Heart right ventricle (tissue), 16 donors: ENCODE measurements around the gene SF3A1. TPM values are rescaled to one million over a fixed set of nuclear protein-coding genes. Genes with fewer than 3 reads are reported as not detected.
A peak's percentile ranks its signal among the peaks of the same experiment; 100 is the strongest.

Experiments
- ATAC-seq, 8 donors: fragments of 200-7000 bp; cut with Tn5 transposase; one replicate each; pipeline ENCODE4 v1.9.1; 2020; ENCODE audit warnings: mild to moderate bottlenecking in 8 of 8, moderate library complexity in 8 of 8, moderate number of reproducible peaks in 1 of 8
- DNase-seq, 2 donors: peaks; one replicate each; pipeline ENCODE4 v3.0.0-alpha.2; 2020
- H3K27ac ChIP-seq, 10 donors: fragments of 200-600 bp; sonication (generic) in 2 of 10; one replicate each; pipeline versions ENCODE4 v1.5.0 to v1.8.0; 2020 to 2022; ENCODE audit warnings: mild to moderate bottlenecking in 3 of 10
- H3K27me3 ChIP-seq, 7 donors: fragments of 200-600 bp; one replicate each; pipeline ENCODE4 v1.8.0; 2021 to 2022; ENCODE audit warnings: mild to moderate bottlenecking in 2 of 7
- H3K36me3 ChIP-seq, 9 donors: fragments of 200-600 bp; sonication (generic) in 1 of 9; one replicate each; pipeline versions ENCODE4 v1.5.0 to v1.8.0; 2020 to 2022; ENCODE audit warnings: mild to moderate bottlenecking in 2 of 9
- H3K4me1 ChIP-seq, 9 donors: fragments of 200-600 bp; sonication (generic) in 1 of 9; one replicate each; pipeline versions ENCODE4 v1.5.0 to v1.8.0; 2020 to 2022; ENCODE audit warnings: mild to moderate bottlenecking in 4 of 9
- H3K4me3 ChIP-seq, 10 donors: fragments of 200-600 bp; sonication (generic) in 2 of 10; one replicate each; pipeline versions ENCODE4 v1.5.0 to v1.8.0; 2020 to 2022; ENCODE audit warnings: mild to moderate bottlenecking in 7 of 10, moderate library complexity in 2 of 10
- H3K9me3 ChIP-seq, 11 donors: fragments of 200-600 bp in 10 of 11; sonication (generic) in 2 of 11; one replicate each; pipeline versions ENCODE4 v1.5.0 to v1.8.0; 2013 to 2022; ENCODE audit warnings: mild to moderate bottlenecking in 2 of 11, control low read depth in 1 of 11, moderate library complexity in 1 of 11
- CTCF ChIP-seq, 9 donors: fragments of 200-600 bp; sonication (generic) in 2 of 9; IDR thresholded peaks; one replicate each; pipeline versions ENCODE4 v1.5.0 to v1.8.0; 2021 to 2022; ENCODE audit warnings: antibody characterized with exemption in 9 of 9, mild to moderate bottlenecking in 5 of 9, moderate library complexity in 1 of 9
- WGBS, 2 donors: extraction: QIAGEN DNeasy Blood & Tissue Kit; methylation state at CpG; one replicate each; pipeline ENCODE4 v1.1.7; 2013; ENCODE audit warnings: inconsistent platforms in 1 of 2; 5-methylcytosine and 5-hydroxymethylcytosine counted together
- intact Hi-C, 10 donors: fragments of 100-400 bp; cut with DNase I; formaldehyde crosslinking; loops; one replicate each; pipeline versions ENCODE4 v1.11.1 to v1.14.2; 2022
- polyA plus RNA-seq, 2 donors: library from polyadenylated mRNA; stranded (reverse); fragments of 200-250 nt; gene quantifications; one replicate each; pipeline ENCODE4 v1.2.3, GENCODE V29; 2013
- total RNA-seq, 10 donors: library from RNA; stranded (reverse); fragmentation: NEBNext Ultra II Directional in 3 of 10; extraction: Animal tissue kit (Norgen Biotek cat#: 25700) in 3 of 10; gene quantifications; one replicate each; pipeline versions ENCODE4 v1.2.1 to v1.2.4, GENCODE V29; 2021 to 2023
- donor health status: Arrhythmogenic right ventricular cardiomyopathy.
- donor health status: ischemic (EF 13 %, LVEDD 7.1; RV severe dilation, severe dysfunction).
- donor health status: healthy with polysubstance abuse.
- donor health status: DM: no; HTN: yes; CAD: no.
- donor health status: DM: no; HTN: no; CAD: no.
- donor health status: ischemic (EF 25% LVEDD 6.9; RV normal size, moderate dysfunction).
- donor health status: ischemic (EF 25% LVEDD 5.7; RV mildly dilated, moderate dysfunction).
- donor health status: healthy.
- donor health status: DM: yes; HTN: yes; CAD: no.
- donor health status: Ischemic cardiomyopathy.
- donor health status: ischemic (EF 35%, LVEDD 5.7; RV mildly dilated, moderate dysfunction).
- donor health status: nonischemic (EF 11% LVEDD 7.7; RV severe dilation, severe dysfunction).
- donor health status: DM: yes; HTN: yes; CAD: no.
- donor health status: PGD.
- donor health status: ischemic (EF 29% LVEDD 5.4; RV normal size, mild dysfunction).
- donor health status: nonischemic (EF 23%, LVEDD 6.1; RV moderate dilation, normal function).

Gene SF3A1
- total and polyA plus RNA-seq, 12 donors, result 13.2 to 132 (median 103) TPM

DNA sequence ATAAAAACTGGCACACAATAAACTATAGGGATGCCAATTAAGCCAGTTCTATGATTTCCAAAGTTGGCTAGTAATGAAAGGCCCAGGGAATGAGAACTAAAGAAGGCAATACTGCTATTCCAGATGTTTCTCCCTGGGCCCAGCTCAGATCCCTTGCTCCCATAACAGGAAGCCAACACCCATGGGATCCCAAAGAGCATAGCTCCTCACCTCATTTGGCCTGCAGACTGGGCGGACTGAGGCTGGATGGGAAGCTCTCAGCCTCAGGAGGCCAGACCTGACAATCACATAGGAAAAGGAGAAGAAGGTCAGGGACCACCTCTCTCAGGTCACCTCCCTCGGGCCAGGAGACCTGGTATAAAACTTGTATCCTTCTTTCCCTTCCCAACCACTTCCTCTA lies 35.2 kb downstream of the SF3A1 start:
- intact Hi-C loops, result loop anchor here in 1 of 10 donors (10.0 kb wide), 1 partner anchor 63 kb away; the partner anchor contains the start of gene RNF215
- Histone ChIP-seq H3K9me3 (no peaks in the 10 kb centered on the region), H3K36me3 (peaks cover 0 to 20% (median 0%) of the 10 kb centered on the region in 9 donors), H3K27ac (peak overlapping the region in 8 of 10 donors; percentile 30 to 90 (median 60)), H3K4me1 (peaks cover 20 to 95% (median 76%) of the 10 kb centered on the region in 9 donors), H3K4me3 (no peak overlapping the region), H3K27me3 (no peaks in the 10 kb centered on the region)
- no peak for TF ChIP-seq CTCF (IDR thresholded peaks at IDR 0.05)
- ATAC-seq (peak in 6 of 8 donors; percentile 20 to 55 (median 28)), DNase-seq (peak in 1 of 2 donors; percentile 59)
- 45 to 59% methylated on average over 2 of the region's 2 CpGs for WGBS, 2 donors

DNA sequence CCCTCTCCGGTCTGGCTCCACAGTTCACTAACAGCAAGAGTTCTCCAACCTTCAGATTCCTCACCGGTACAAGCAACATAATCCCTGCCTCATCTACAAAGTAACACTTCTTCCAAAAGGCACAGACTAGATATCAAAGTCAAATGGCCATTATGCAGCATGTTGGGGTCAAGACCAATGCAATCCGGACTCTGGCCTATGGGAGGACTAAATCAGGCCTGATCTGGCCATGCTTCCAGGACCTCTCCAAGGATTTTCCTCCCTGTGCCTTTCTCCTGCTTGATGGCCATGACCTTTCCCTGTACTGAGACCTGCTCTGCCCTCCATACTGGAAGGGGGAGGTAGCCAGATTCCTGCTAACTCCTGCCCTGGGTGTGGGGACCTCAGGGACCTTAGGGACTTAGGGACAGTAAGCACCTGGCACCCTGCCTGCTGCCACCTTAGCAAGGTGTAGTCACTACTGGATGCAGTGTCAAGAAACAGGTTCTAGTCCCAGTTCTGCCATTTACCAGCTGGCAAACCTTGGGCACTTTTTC lies 36.6 kb downstream of the SF3A1 start:
- DNase-seq (no peak), ATAC-seq (no peak)
- Histone ChIP-seq H3K27me3 (no peaks in the 10 kb centered on the region), H3K4me3 (no peak overlapping the region), H3K36me3 (peaks cover 0 to 25% (median 0%) of the 10 kb centered on the region in 9 donors), H3K4me1 (peaks cover 14 to 99% (median 79%) of the 10 kb centered on the region in 9 donors), H3K27ac (peak overlapping the region in 7 of 10 donors; percentile 20 to 90 (median 60)), H3K9me3 (no peaks in the 10 kb centered on the region)
- whole genome bisulfite sequencing, 2 donors, result 91 to 96% methylated on average over 3 of the region's 3 CpGs
- no peak for TF ChIP-seq CTCF (IDR thresholded peaks at IDR 0.05)
- intact Hi-C loops, result loop anchor here in 1 of 10 donors (10.0 kb wide), 1 partner anchor 65 kb away; the partner anchor contains the start of gene RNF215

DNA sequence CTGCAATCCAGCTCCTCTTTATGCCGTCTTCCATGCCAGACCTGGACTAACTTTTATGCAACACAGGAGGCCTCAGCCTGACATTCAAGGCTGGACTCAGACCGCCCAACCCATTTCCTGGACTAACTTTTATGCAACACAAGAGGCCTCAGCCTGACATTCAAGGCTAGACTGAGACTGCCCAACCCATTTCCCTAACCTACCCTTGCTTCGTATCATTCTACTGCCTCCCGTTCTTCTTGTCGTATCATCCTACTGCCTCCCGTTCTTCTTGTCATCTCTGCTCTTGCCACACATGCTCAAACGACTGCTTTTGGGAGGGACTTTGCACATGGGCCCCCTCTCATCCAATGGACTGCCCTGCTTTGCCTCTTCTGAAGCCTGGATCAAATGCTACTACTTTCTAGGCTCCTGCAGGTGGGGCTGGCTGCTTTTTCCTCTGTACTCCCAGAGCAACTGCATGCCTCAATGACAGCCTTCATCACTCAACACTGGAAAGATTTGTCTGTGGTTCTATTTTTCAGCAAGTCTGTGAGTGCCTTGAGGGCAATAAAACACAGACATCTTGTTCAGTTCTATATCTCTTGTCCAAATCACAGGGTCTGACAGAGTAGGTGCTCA lies 37.8 kb downstream of the SF3A1 start:
- peak overlapping the region in 8 of 10 donors; percentile 7 to 90 (median 50) for H3K27ac ChIP-seq
- TF ChIP-seq CTCF (IDR thresholded peaks at IDR 0.05), result peak in 2 of 9 donors; percentile 30 to 37
- peaks cover 0 to 25% (median 0%) of the 10 kb centered on the region in 9 donors for H3K36me3 ChIP-seq
- WGBS, 2 donors, result 65 to 75% methylated on average over 7 of the region's 7 CpGs
- no peaks in the 10 kb centered on the region for H3K27me3 ChIP-seq
- H3K4me3 ChIP-seq, result no peak overlapping the region
- intact Hi-C loops, result no loop called here
- ATAC-seq (peak in 5 of 8 donors; percentile 16 to 59 (median 31)), DNase-seq (no peak)
- H3K9me3 ChIP-seq, result no peaks in the 10 kb centered on the region
- peaks cover 16 to 99% (median 77%) of the 10 kb centered on the region in 9 donors for H3K4me1 ChIP-seq

DNA sequence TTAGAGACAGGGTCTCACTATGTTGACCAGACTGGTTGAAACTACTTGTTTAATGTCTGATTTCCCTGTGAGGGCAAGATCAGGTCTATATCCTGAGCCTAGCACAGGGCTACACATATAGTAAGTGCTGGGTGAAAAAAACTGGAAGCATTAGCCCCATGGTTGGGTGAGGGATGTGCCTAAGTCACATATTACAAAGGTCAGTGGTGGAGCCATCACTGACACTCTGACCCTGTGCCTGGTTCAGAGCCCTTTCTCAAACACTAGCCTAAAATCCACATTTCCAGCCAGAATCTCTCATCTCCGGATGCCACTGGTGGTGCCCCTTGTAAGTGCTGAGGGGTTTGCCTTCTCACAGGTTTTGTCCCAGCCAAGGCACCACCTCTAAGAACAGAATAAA lies 38.9 kb downstream of the SF3A1 start:
- no peak for ATAC-seq
- Histone ChIP-seq H3K36me3 (peaks cover 0 to 19% (median 0%) of the 10 kb centered on the region in 9 donors), H3K4me3 (no peak overlapping the region), H3K9me3 (no peaks in the 10 kb centered on the region), H3K27ac (peak overlapping the region in 2 of 10 donors; percentile 50 to 90), H3K27me3 (no peaks in the 10 kb centered on the region), H3K4me1 (peaks cover 20 to 99% (median 73%) of the 10 kb centered on the region in 9 donors)
- WGBS, 2 donors, result 100% methylated on average over 1 of the region's 1 CpG
- intact Hi-C loops, result no loop called here
- no peak for DNase-seq
- TF ChIP-seq CTCF (IDR thresholded peaks at IDR 0.05), result no peak
